HFFc6 (cell line): ENCODE results near the gene OLA1. TPM values are rescaled to one million over a fixed set of nuclear protein-coding genes. Genes with fewer than 3 reads are reported as not detected.
A peak's percentile ranks its signal among the peaks of the same experiment; 100 is the strongest.

ENCODE experiments used
- DNase-seq: peaks from one replicate; pipeline ENCODE4 v3.0.0-alpha.2; 2018
- H3K27ac Mint-ChIP-seq: 2 replicates; pipeline ENCODE4 v1.8.0; 2020; ENCODE audit warnings: mild to moderate bottlenecking, mixed read lengths
- H3K27me3 Mint-ChIP-seq: 2 replicates; pipeline ENCODE4 v1.8.0; 2021; ENCODE audit warnings: mild to moderate bottlenecking, moderate library complexity, mixed read lengths; ENCODE audit not compliant: insufficient read depth
- H3K36me3 Mint-ChIP-seq: 2 replicates; pipeline ENCODE4 v1.8.0; 2021; ENCODE audit warnings: low read depth, mixed read lengths
- H3K4me1 Mint-ChIP-seq: 2 replicates; pipeline ENCODE4 v1.8.0; 2020; ENCODE audit warnings: low read depth, mixed read lengths
- H3K4me3 Mint-ChIP-seq: 2 replicates; pipeline ENCODE4 v1.8.0; 2020; ENCODE audit warnings: mild to moderate bottlenecking, moderate library complexity, mixed read lengths
- H3K9me3 Mint-ChIP-seq: 2 replicates; pipeline ENCODE4 v1.8.0; 2020; ENCODE audit warnings: mild to moderate bottlenecking, mixed read lengths
- total RNA-seq, 6 experiments: library from RNA; stranded (reverse); fragmentation: NEBNext Ultra II Directional; extraction: Animal tissue kit (Norgen Biotek cat#: 25700); gene quantifications; 2 replicates in 1 of 6; 3 replicates in 5 of 6; pipeline ENCODE4 v1.2.3, GENCODE V29; 2021
- TF ChIP-seq, protein P1 (sequence below): fragments of 200-600 bp; sonication (generic); IDR thresholded peaks from 2 replicates; pipeline ENCODE4 v1.5.0; 2021; ENCODE audit warnings: antibody characterized with exemption, mild to moderate bottlenecking

The OLA1 gene
- total RNA-seq, 6 experiments from 2014 or later: 105 to 123 (median 106) TPM

DNA sequence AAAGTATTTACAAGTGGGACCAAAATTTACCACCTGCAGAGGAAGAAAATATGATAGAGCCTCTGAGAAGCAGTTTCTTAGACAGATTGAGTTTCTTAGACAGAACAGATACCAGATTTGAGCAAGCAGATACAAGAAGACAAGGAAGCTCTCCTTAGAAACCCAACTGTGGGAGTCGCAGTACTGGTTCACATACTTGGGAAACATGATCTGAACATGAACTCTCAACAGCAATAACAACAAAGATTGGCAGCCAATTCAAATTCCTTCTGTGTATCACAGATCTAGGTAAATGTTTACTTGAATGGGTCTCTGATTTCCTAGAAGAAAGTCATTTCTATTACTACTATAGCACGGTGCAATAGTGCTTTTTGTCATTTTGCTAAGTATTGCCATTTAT lies 82.1 kb downstream of the OLA1 start:
- H3K9me3 Mint-ChIP-seq: peaks cover 32% of the 10 kb centered on the region
- H3K27me3 Mint-ChIP-seq: no peaks in the 10 kb centered on the region; the same call in 1 of the 2 replicates
- H3K4me1 Mint-ChIP-seq: no peaks in the 10 kb centered on the region
- no peak overlapping the region for H3K27ac Mint-ChIP-seq
- DNase-seq: no peak
- no peak overlapping the region for H3K4me3 Mint-ChIP-seq
- H3K36me3 Mint-ChIP-seq: peaks cover 36% of the 10 kb centered on the region
- TF ChIP-seq, protein P1, sequence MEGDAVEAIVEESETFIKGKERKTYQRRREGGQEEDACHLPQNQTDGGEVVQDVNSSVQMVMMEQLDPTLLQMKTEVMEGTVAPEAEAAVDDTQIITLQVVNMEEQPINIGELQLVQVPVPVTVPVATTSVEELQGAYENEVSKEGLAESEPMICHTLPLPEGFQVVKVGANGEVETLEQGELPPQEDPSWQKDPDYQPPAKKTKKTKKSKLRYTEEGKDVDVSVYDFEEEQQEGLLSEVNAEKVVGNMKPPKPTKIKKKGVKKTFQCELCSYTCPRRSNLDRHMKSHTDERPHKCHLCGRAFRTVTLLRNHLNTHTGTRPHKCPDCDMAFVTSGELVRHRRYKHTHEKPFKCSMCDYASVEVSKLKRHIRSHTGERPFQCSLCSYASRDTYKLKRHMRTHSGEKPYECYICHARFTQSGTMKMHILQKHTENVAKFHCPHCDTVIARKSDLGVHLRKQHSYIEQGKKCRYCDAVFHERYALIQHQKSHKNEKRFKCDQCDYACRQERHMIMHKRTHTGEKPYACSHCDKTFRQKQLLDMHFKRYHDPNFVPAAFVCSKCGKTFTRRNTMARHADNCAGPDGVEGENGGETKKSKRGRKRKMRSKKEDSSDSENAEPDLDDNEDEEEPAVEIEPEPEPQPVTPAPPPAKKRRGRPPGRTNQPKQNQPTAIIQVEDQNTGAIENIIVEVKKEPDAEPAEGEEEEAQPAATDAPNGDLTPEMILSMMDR: no peak

DNA sequence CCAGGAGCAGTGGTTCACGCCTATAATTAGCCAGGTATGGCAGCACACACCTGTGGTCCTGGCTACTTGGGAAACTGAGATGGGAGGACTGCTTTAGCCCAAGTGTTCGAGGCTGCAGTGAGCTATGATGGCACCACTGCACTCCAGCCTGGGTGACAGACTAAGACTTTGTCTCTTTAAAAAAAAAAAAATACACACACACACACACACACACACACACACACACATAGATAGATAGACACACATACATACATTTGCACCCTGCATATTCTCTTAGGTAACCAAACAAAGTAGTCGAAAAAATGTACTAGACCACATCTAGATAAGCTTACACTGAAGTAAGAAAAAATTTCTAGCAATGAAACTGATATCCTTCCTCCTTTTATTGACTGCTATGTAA lies 86.8 kb downstream of the OLA1 start:
- Mint-ChIP-seq H3K4me1 (peaks cover 16% of the 10 kb centered on the region), H3K27me3 (no peaks in the 10 kb centered on the region), H3K36me3 (no peaks in the 10 kb centered on the region), H3K9me3 (no peaks in the 10 kb centered on the region), H3K4me3 (no peak overlapping the region), H3K27ac (no peak overlapping the region)
- DNase-seq: no peak
- TF ChIP-seq, protein P1: no peak

DNA sequence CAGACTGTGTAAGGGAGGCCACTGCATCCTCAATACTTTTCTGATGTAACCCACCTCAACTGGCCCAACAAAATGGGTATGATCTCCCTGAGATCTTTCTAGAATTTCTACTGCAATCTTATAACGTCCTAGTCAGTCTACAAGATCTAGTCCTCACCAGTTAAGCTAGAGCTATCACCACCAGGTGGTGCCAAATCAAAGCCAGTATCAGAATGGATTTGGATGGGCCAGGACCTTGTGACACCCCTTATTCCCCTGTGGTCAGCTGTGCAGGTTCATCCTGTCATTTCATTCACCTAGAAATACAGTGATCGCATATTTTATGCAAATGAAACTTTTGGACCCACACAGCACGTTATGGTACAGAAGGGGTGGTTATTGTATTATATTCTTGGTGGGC lies 90.3 kb downstream of the OLA1 start:
- Mint-ChIP-seq H3K4me1 (peaks cover 42% of the 10 kb centered on the region), H3K27me3 (no peaks in the 10 kb centered on the region), H3K27ac (no peak overlapping the region), H3K9me3 (no peaks in the 10 kb centered on the region), H3K4me3 (no peak overlapping the region), H3K36me3 (no peaks in the 10 kb centered on the region; the same call in 1 of the 2 replicates)
- TF ChIP-seq, protein P1: peak; percentile 82
- DNase-seq: peak; percentile 34

DNA sequence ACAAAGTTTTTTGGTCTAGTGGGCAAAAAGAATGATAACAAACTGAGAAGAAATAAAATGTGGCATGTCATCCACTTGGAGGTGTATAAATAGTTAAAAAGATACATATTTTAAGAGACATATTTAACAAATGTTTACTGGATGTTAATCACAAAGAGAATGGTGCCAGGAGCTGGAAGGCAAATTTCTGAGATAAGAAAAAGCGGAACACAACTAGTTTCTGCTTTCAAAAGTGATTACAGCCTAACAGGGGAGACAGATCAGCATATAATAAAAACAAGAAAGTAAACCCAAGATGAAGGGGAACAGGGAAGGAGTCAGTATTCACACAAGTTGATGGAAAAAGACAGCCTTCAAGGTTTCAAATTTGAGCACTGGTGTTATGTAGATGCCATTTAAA lies 91.3 kb downstream of the OLA1 start:
- peaks cover 46% of the 10 kb centered on the region for H3K4me1 Mint-ChIP-seq
- no peaks in the 10 kb centered on the region; the same call in 1 of the 2 replicates for H3K36me3 Mint-ChIP-seq
- TF ChIP-seq, protein P1: 0 out of 2 replicates have a peak, but pooled peaks have one; percentile 2
- no peak for DNase-seq
- H3K27me3 Mint-ChIP-seq: no peaks in the 10 kb centered on the region
- H3K9me3 Mint-ChIP-seq: no peaks in the 10 kb centered on the region
- H3K27ac Mint-ChIP-seq: no peak overlapping the region
- no peak overlapping the region for H3K4me3 Mint-ChIP-seq

DNA sequence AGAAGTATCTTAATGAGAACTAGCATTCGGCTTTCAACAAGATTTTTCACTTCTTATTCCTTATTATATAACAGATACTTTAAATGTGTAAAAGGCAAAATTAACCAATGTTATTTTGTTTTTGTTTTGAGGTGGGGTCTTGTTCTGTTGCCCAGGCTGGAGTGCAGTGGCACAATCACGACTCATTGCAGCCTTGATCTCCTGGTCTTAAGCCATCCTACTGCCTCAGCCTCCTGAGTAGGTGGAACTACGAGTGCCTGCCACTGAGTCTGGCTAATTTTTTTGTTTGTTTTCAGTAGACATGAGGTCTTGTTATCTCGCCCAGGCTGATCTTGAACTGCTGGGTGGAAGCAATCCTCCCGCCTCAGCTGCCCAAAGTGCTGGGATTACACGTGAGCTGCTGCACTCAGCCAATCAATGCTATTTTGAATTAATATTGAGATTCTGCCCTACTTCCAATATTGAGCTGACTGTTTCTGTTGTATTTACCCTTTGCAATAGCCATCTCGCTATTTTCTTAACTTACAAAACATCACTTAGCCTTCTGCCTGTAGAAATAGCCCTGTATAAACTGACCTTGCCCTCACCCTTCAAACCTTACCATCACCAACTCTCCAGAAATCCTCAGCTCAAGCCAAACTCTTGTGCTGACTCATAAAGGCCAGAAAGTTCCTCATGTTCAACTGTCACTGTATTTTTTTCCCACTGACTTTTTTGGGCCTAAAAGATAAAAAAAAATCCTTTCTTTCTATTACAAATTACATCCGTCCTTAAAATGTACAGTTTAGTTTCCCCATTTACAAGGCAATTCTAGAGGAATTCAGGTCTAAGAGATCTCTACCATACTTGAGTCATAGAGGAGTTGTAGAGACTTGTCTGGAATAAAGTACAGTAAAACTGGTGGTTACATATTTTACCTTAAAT lies 94.3 kb downstream of the OLA1 start:
- Mint-ChIP-seq H3K4me1 (peaks cover 46% of the 10 kb centered on the region), H3K36me3 (no peaks in the 10 kb centered on the region; the same call in 1 of the 2 replicates), H3K27me3 (no peaks in the 10 kb centered on the region), H3K27ac (peak overlapping the region; percentile 37), H3K9me3 (no peaks in the 10 kb centered on the region), H3K4me3 (peak overlapping the region; percentile 18)
- TF ChIP-seq, protein P1: no peak
- peak; percentile 66 for DNase-seq
